ENCODE data around the gene LINC00305.

LINC00305 gene

GRCh38 chr18:64142904-64143303 lies 6.0 kb downstream of the LINC00305 start:
- H3K4me3 ChIP-seq (replicated peaks; ENCODE audit: low read depth, low read length), result no peak overlapping the region
- no peak for DNase-seq (ENCODE audit: extremely low read depth, low read depth)
- TF ChIP-seq CTCF (IDR thresholded peaks at IDR 0.05; ENCODE audit: low read depth, low read length, missing control alignments), result no peak

GRCh38 chr18:64137914-64138313 lies 11.0 kb downstream of the LINC00305 start:
- no peak for TF ChIP-seq CTCF (IDR thresholded peaks at IDR 0.05; ENCODE audit: low read depth, low read length, missing control alignments)
- no peak for DNase-seq (ENCODE audit: extremely low read depth, low read depth)
- no peak overlapping the region for H3K4me3 ChIP-seq (replicated peaks; ENCODE audit: low read depth, low read length)

- TF ChIP-seq CTCF (IDR thresholded peaks at IDR 0.05; ENCODE audit: low read depth, low read length, missing control alignments), result no peak
- no peak overlapping the region for H3K4me3 ChIP-seq (replicated peaks; ENCODE audit: low read depth, low read length)
- DNase-seq (ENCODE audit: extremely low read depth, low read depth), result no peak
Observed at GRCh38 chr18:64134044-64134747, 14.7 kb downstream of the LINC00305 start.

GRCh38 chr18:64132871-64133270 lies 16.0 kb downstream of the LINC00305 start:
- TF ChIP-seq CTCF (IDR thresholded peaks at IDR 0.05; ENCODE audit: low read depth, low read length, missing control alignments), result no peak
- H3K4me3 ChIP-seq (replicated peaks; ENCODE audit: low read depth, low read length), result no peak overlapping the region
- no peak for DNase-seq (ENCODE audit: extremely low read depth, low read depth)

GRCh38 chr18:64131314-64131713 lies 17.6 kb downstream of the LINC00305 start:
- DNase-seq (ENCODE audit: extremely low read depth, low read depth), result no peak
- no peak for TF ChIP-seq CTCF (IDR thresholded peaks at IDR 0.05; ENCODE audit: low read depth, low read length, missing control alignments)

GRCh38 chr18:64127172-64127571 lies 21.7 kb downstream of the LINC00305 start:
- TF ChIP-seq CTCF (IDR thresholded peaks at IDR 0.05; ENCODE audit: low read depth, low read length, missing control alignments), result no peak
- H3K4me3 ChIP-seq (replicated peaks; ENCODE audit: low read depth, low read length), result no peak overlapping the region
- no peak for DNase-seq (ENCODE audit: extremely low read depth, low read depth)

More at GRCh38 chr18:64131314-64131713, 17.6 kb downstream of the LINC00305 start:
- no peak overlapping the region for H3K4me3 ChIP-seq (replicated peaks; ENCODE audit: low read depth, low read length)

GRCh38 chr18:64119916-64120315 lies 29.0 kb downstream of the LINC00305 start:
- no peak for DNase-seq (ENCODE audit: extremely low read depth, low read depth)
- TF ChIP-seq CTCF (IDR thresholded peaks at IDR 0.05; ENCODE audit: low read depth, low read length, missing control alignments), result no peak
- no peak overlapping the region for H3K4me3 ChIP-seq (replicated peaks; ENCODE audit: low read depth, low read length)

Data from HFF-Myc (cell line).